HepG2 (cell line): ENCODE data around the gene WDHD1. TPM values are rescaled to one million over a fixed set of nuclear protein-coding genes. Genes with fewer than 3 reads are reported as not detected.

Experiments
- BRCA1 ChIP-seq: sonication (generic); formaldehyde crosslinking; IDR thresholded peaks from 2 replicates; pipeline ENCODE4 v1.4.0; 2020; ENCODE audit warnings: missing genetic modification reagents
- CCDC6 ChIP-seq: sonication (generic); formaldehyde crosslinking; IDR thresholded peaks from 2 replicates; pipeline ENCODE4 v1.8.1; 2022; ENCODE audit warnings: mild to moderate bottlenecking, missing genetic modification reagents, moderate library complexity
- KLF16 ChIP-seq, 2 experiments: sonication (generic) in 1 of 2; formaldehyde crosslinking in 1 of 2; IDR thresholded peaks; 2 replicates each; pipeline versions ENCODE4 v1.6.1 to v1.8.0; 2016 to 2023; ENCODE audit warnings: missing genetic modification reagents in 2 of 2, missing compliant biosample characterization in 1 of 2
- PAX8 ChIP-seq: sonication (generic); formaldehyde crosslinking; IDR thresholded peaks from 2 replicates; pipeline ENCODE4 v1.8.0; 2022; ENCODE audit warnings: mild to moderate bottlenecking, missing genetic modification reagents, borderline replicate concordance
- SP5 ChIP-seq: IDR thresholded peaks from 2 replicates; pipeline ENCODE4 v1.6.1; 2016; ENCODE audit warnings: low read depth, borderline replicate concordance
- U2AF2 ChIP-seq: fragments of 200-400 bp; formaldehyde crosslinking; IDR thresholded peaks from 2 replicates; pipeline ENCODE4 v1.6.1; 2017; ENCODE audit warnings: low read depth, mild to moderate bottlenecking, low read length
- ZMYM4 ChIP-seq: sonication (generic); formaldehyde crosslinking; IDR thresholded peaks from 2 replicates; pipeline ENCODE4 v1.8.1; 2023; ENCODE audit warnings: mild to moderate bottlenecking, missing genetic modification reagents
- ZNF329 ChIP-seq: sonication (generic); formaldehyde crosslinking; IDR thresholded peaks from 2 replicates; pipeline ENCODE4 v1.9.0; 2021; ENCODE audit warnings: low read depth, mild to moderate bottlenecking, missing genetic modification reagents
- ZNF577 ChIP-seq: sonication (generic); formaldehyde crosslinking; IDR thresholded peaks from 2 replicates; pipeline ENCODE4 v1.4.0; 2020; ENCODE audit warnings: mild to moderate bottlenecking, low read depth, missing genetic modification reagents, borderline replicate concordance
- ZNF720 ChIP-seq: sonication (generic); formaldehyde crosslinking; IDR thresholded peaks from 2 replicates; pipeline ENCODE4 v1.4.0; 2020; ENCODE audit warnings: missing genetic modification reagents
- polyA plus RNA-seq, 8 experiments: library from polyadenylated mRNA; depleted of rRNA in 3 of 8; stranded (reverse) in 7 of 8; unstranded in 1 of 8; fragments of >200 nt; fragmentation: Illumina TruSeq in 4 of 8; extraction: Trizol in 4 of 8; gene quantifications; 2 replicates each; pipeline versions ENCODE4 v1.2.1 to v1.2.3, GENCODE V29; 2011 to 2016; ENCODE audit warnings: low read depth in 4 of 8, missing spikeins in 1 of 8, mixed read lengths in 1 of 8; ENCODE audit not compliant: insufficient read depth in 1 of 8
- total RNA-seq, 5 experiments: library from RNA; depleted of rRNA; stranded (reverse); fragments of >200 nt; fragmentation: Illumina TruSeq; extraction: Trizol; gene quantifications; 2 replicates each; pipeline ENCODE4 v1.2.3, GENCODE V29; 2016; ENCODE audit warnings: low read depth in 1 of 5
- TF ChIP-seq, protein P1 (sequence below): sonication (generic); formaldehyde crosslinking; IDR thresholded peaks from 2 replicates; pipeline ENCODE4 v1.4.0; 2020; ENCODE audit warnings: missing genetic modification reagents
- TF ChIP-seq, protein P2 (sequence below): sonication (generic); formaldehyde crosslinking; IDR thresholded peaks from 2 replicates; pipeline ENCODE4 v1.4.0; 2020; ENCODE audit warnings: missing genetic modification reagents, borderline replicate concordance
- TF ChIP-seq, protein P3 (sequence below): fragments of 450-650 bp; IDR thresholded peaks from 2 replicates; pipeline ENCODE4 v1.6.1; 2017
- TF ChIP-seq, protein P4 (sequence below): sonication (generic); formaldehyde crosslinking; IDR thresholded peaks from 2 replicates; pipeline ENCODE4 v1.4.0; 2020; ENCODE audit warnings: missing genetic modification reagents
- TF ChIP-seq, protein P5 (sequence below), 2 experiments: sonication (generic) in 1 of 2; formaldehyde crosslinking in 1 of 2; IDR thresholded peaks; 2 replicates each; pipeline versions ENCODE4 v1.4.0 to v1.6.1; 2018 to 2020; ENCODE audit warnings: missing genetic modification reagents in 2 of 2, borderline replicate concordance in 1 of 2, low read depth in 1 of 2, mild to moderate bottlenecking in 1 of 2, missing biosample characterization in 1 of 2

Gene WDHD1
- total and polyA plus RNA-seq, 2 of the 13 experiments (the other 11 are each of a cell fraction or from before 2014, with no cell fraction given), result 5.5 to 27.5 TPM

DNA sequence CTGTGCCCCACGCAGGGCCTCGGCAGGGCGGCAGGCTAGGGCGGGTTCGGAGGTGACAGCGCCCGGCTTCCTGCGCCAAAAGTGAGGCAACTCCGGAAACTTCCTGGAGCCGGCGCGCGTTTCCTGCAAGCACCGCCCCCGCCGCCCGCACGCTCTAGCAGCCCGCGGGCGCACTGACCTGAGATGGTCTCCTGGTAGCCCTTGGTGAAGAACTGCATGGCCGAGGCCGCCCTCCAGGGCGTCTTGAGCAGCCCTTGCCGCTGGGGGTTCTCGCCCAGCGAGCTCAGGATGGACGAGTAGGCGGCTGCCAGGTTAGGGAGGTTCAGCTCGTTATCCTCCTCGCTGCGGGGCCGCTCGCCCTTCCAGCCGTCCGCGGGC is 124.8 kb downstream of the WDHD1 start (continued):
- TF ChIP-seq PAX8 (CRISPR knock-in tag) (no peak), U2AF2 (no peak), ZNF329 (no peak), KLF16 (CRISPR knock-in tag; IDR thresholded peaks at IDR 0.05) (0 out of 4 replicates have a peak, but pooled peaks of 1 of the 2 experiments have one; percentile 58), BRCA1 (no peak), CCDC6 (CRISPR knock-in tag) (peak; percentile 80; the same call in 1 of the 2 replicates), ZNF577 (CRISPR knock-in tag) (no peak), ZNF720 (no peak), ZMYM4 (CRISPR knock-in tag) (no peak), SP5 (no peak; the same call in 1 of the 2 replicates)
- TF ChIP-seq, protein P1, sequence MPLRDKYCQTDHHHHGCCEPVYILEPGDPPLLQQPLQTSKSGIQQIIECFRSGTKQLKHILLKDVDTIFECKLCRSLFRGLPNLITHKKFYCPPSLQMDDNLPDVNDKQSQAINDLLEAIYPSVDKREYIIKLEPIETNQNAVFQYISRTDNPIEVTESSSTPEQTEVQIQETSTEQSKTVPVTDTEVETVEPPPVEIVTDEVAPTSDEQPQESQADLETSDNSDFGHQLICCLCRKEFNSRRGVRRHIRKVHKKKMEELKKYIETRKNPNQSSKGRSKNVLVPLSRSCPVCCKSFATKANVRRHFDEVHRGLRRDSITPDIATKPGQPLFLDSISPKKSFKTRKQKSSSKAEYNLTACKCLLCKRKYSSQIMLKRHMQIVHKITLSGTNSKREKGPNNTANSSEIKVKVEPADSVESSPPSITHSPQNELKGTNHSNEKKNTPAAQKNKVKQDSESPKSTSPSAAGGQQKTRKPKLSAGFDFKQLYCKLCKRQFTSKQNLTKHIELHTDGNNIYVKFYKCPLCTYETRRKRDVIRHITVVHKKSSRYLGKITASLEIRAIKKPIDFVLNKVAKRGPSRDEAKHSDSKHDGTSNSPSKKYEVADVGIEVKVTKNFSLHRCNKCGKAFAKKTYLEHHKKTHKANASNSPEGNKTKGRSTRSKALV, result peak; percentile 88; the same call in 1 of the 2 replicates
- TF ChIP-seq, protein P2, sequence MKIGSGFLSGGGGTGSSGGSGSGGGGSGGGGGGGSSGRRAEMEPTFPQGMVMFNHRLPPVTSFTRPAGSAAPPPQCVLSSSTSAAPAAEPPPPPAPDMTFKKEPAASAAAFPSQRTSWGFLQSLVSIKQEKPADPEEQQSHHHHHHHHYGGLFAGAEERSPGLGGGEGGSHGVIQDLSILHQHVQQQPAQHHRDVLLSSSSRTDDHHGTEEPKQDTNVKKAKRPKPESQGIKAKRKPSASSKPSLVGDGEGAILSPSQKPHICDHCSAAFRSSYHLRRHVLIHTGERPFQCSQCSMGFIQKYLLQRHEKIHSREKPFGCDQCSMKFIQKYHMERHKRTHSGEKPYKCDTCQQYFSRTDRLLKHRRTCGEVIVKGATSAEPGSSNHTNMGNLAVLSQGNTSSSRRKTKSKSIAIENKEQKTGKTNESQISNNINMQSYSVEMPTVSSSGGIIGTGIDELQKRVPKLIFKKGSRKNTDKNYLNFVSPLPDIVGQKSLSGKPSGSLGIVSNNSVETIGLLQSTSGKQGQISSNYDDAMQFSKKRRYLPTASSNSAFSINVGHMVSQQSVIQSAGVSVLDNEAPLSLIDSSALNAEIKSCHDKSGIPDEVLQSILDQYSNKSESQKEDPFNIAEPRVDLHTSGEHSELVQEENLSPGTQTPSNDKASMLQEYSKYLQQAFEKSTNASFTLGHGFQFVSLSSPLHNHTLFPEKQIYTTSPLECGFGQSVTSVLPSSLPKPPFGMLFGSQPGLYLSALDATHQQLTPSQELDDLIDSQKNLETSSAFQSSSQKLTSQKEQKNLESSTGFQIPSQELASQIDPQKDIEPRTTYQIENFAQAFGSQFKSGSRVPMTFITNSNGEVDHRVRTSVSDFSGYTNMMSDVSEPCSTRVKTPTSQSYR, result peak; percentile 23; the same call in 1 of the 2 replicates
- TF ChIP-seq, protein P3, sequence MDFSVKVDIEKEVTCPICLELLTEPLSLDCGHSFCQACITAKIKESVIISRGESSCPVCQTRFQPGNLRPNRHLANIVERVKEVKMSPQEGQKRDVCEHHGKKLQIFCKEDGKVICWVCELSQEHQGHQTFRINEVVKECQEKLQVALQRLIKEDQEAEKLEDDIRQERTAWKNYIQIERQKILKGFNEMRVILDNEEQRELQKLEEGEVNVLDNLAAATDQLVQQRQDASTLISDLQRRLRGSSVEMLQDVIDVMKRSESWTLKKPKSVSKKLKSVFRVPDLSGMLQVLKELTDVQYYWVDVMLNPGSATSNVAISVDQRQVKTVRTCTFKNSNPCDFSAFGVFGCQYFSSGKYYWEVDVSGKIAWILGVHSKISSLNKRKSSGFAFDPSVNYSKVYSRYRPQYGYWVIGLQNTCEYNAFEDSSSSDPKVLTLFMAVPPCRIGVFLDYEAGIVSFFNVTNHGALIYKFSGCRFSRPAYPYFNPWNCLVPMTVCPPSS, result no peak
- TF ChIP-seq, protein P4, sequence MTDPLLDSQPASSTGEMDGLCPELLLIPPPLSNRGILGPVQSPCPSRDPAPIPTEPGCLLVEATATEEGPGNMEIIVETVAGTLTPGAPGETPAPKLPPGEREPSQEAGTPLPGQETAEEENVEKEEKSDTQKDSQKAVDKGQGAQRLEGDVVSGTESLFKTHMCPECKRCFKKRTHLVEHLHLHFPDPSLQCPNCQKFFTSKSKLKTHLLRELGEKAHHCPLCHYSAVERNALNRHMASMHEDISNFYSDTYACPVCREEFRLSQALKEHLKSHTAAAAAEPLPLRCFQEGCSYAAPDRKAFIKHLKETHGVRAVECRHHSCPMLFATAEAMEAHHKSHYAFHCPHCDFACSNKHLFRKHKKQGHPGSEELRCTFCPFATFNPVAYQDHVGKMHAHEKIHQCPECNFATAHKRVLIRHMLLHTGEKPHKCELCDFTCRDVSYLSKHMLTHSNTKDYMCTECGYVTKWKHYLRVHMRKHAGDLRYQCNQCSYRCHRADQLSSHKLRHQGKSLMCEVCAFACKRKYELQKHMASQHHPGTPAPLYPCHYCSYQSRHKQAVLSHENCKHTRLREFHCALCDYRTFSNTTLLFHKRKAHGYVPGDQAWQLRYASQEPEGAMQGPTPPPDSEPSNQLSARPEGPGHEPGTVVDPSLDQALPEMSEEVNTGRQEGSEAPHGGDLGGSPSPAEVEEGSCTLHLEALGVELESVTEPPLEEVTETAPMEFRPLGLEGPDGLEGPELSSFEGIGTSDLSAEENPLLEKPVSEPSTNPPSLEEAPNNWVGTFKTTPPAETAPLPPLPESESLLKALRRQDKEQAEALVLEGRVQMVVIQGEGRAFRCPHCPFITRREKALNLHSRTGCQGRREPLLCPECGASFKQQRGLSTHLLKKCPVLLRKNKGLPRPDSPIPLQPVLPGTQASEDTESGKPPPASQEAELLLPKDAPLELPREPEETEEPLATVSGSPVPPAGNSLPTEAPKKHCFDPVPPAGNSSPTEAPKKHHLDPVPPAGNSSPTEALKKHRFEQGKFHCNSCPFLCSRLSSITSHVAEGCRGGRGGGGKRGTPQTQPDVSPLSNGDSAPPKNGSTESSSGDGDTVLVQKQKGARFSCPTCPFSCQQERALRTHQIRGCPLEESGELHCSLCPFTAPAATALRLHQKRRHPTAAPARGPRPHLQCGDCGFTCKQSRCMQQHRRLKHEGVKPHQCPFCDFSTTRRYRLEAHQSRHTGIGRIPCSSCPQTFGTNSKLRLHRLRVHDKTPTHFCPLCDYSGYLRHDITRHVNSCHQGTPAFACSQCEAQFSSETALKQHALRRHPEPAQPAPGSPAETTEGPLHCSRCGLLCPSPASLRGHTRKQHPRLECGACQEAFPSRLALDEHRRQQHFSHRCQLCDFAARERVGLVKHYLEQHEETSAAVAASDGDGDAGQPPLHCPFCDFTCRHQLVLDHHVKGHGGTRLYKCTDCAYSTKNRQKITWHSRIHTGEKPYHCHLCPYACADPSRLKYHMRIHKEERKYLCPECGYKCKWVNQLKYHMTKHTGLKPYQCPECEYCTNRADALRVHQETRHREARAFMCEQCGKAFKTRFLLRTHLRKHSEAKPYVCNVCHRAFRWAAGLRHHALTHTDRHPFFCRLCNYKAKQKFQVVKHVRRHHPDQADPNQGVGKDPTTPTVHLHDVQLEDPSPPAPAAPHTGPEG, result no peak; the same call in 1 of the 2 replicates
- TF ChIP-seq, protein P5, sequence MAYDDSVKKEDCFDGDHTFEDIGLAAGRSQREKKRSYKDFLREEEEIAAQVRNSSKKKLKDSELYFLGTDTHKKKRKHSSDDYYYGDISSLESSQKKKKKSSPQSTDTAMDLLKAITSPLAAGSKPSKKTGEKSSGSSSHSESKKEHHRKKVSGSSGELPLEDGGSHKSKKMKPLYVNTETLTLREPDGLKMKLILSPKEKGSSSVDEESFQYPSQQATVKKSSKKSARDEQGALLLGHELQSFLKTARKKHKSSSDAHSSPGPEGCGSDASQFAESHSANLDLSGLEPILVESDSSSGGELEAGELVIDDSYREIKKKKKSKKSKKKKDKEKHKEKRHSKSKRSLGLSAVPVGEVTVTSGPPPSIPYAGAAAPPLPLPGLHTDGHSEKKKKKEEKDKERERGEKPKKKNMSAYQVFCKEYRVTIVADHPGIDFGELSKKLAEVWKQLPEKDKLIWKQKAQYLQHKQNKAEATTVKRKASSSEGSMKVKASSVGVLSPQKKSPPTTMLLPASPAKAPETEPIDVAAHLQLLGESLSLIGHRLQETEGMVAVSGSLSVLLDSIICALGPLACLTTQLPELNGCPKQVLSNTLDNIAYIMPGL (CRISPR knock-in tag; IDR thresholded peaks at IDR 0.05; ENCODE audit: borderline replicate concordance in 1 of 2, low read depth in 1 of 2), result peak in 1 of 2 experiments; percentile 23; a peak in 1 of 4 replicates
